Activated T-cell treated with anti-CD3 and anti-CD28 coated beads, Interleukin-2, amount 50 U/mL, for 48 hours (primary cell): Measurements from ENCODE around the gene TYW3.

ENCODE experiments used
- DNase-seq, 2 experiments: peaks; one replicate each; pipeline ENCODE4 v3.0.0-alpha.2; 2020

TYW3 gene

GRCh38 chr1:74732960-74733603 is at the start of gene TYW3, which contains the start of gene CRYZ:
Gene TYW3, plus strand, starts transcription at chr1:74733152. Its CDS starts 93 bp downstream, at chr1:74733245.
Gene CRYZ, minus strand, starts transcription at chr1:74733050. Its CDS starts 8,229 bp downstream, at chr1:74724821.
- DNase-seq, result peak; percentile 89 to 90

- DNase-seq, result no peak
Measured at GRCh38 chr1:74683656-74684055, 49.3 kb upstream of the TYW3 start.

GRCh38 chr1:74684301-74684700 is 48.7 kb upstream of the TYW3 start:
- no peak for DNase-seq

- DNase-seq, result no peak
Measured at GRCh38 chr1:74686928-74687327, 46.0 kb upstream of the TYW3 start.

GRCh38 chr1:74689621-74690363 is 43.2 kb upstream of the TYW3 start:
- peak; percentile 22 to 33 for DNase-seq

GRCh38 chr1:74690364-74690696 is 42.6 kb upstream of the TYW3 start:
- no peak for DNase-seq

- no peak for DNase-seq
Measured at GRCh38 chr1:74690909-74691308, 42.0 kb upstream of the TYW3 start.

- no peak for DNase-seq
Measured at GRCh38 chr1:74693473-74693872, 39.5 kb upstream of the TYW3 start.

GRCh38 chr1:74697832-74698231 is 35.1 kb upstream of the TYW3 start:
- no peak for DNase-seq

GRCh38 chr1:74699331-74699730 is 33.6 kb upstream of the TYW3 start:
- no peak for DNase-seq

GRCh38 chr1:74703386-74704182 is 29.4 kb upstream of the TYW3 start:
- no peak for DNase-seq

GRCh38 chr1:74712881-74713280 is 20.1 kb upstream of the TYW3 start:
- no peak for DNase-seq

GRCh38 chr1:74713849-74714248 is 19.1 kb upstream of the TYW3 start:
- DNase-seq, result no peak

- no peak for DNase-seq
Measured at GRCh38 chr1:74714429-74715235, 18.3 kb upstream of the TYW3 start.

GRCh38 chr1:74715236-74715502 is 17.8 kb upstream of the TYW3 start:
- DNase-seq, result no peak

GRCh38 chr1:74715806-74716205 is 17.1 kb upstream of the TYW3 start:
- no peak for DNase-seq

GRCh38 chr1:74716822-74717221 is 16.1 kb upstream of the TYW3 start:
- DNase-seq, result no peak

- DNase-seq, result no peak
Measured at GRCh38 chr1:74717626-74718025, 15.3 kb upstream of the TYW3 start.

- no peak for DNase-seq
Measured at GRCh38 chr1:74726063-74726462, 6.9 kb upstream of the TYW3 start.

- no peak for DNase-seq
Measured at GRCh38 chr1:74728736-74729135, 4.2 kb upstream of the TYW3 start.

GRCh38 chr1:74729741-74730478 is 3.0 kb upstream of the TYW3 start:
- no peak for DNase-seq

GRCh38 chr1:74731399-74732052 is 1.4 kb upstream of the TYW3 start:
- DNase-seq, result no peak
